GM19023 (cell line): Measurements from ENCODE around the gene CDIPT.

Source experiments
- ATAC-seq: cut with Tn5 transposase; IDR thresholded peaks from one replicate; pipeline ENCODE4 v1.9.1; 2021; ENCODE audit warnings: mild to moderate bottlenecking, moderate library complexity; ENCODE audit not compliant: unreplicated experiment

The CDIPT gene

DNA sequence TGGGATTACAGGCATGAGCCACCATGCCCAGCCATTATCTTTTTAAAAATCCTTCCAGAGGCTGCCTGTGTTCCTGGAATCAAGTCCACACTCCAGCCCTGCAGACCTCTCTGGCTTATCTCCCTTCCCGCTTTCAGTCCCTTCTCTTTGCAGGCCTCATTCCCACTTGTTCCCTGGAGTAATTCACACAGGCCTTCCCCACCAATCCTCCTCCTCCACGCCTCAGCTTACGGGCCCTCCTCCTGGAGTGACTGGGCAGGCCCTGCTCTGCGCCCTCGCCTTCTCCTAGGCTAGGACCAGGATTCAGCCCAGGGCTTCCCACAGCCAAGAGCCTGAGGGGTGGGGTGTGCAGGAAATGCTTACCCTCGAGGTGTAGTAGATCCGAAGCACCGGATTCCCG, 2.8 kb downstream of the CDIPT start:
- no peak for ATAC-seq

DNA sequence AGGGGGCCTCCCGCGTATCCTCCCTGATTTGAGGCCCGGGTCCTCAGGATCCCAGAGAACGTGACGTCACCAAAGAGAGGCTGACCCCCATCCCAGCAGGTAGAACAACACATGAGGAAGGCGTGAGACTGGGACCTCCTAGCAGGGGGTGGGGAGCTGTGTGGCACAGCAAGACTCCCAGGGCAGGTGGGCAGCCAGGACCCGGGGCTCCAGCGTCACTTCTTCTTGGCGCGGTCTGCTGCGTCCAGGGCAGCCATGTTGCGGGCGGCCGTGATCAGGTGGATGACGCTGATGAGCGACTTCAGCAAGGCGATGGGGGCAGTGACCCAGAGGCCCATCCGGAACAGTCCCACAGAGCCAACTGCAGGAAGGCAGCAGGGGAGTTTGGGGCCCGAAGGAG, 4.1 kb downstream of the CDIPT start:
- ATAC-seq: no peak

GRCh38 chr16:29858149-29858849, 4.7 kb downstream of the CDIPT start:
- no peak for ATAC-seq

DNA sequence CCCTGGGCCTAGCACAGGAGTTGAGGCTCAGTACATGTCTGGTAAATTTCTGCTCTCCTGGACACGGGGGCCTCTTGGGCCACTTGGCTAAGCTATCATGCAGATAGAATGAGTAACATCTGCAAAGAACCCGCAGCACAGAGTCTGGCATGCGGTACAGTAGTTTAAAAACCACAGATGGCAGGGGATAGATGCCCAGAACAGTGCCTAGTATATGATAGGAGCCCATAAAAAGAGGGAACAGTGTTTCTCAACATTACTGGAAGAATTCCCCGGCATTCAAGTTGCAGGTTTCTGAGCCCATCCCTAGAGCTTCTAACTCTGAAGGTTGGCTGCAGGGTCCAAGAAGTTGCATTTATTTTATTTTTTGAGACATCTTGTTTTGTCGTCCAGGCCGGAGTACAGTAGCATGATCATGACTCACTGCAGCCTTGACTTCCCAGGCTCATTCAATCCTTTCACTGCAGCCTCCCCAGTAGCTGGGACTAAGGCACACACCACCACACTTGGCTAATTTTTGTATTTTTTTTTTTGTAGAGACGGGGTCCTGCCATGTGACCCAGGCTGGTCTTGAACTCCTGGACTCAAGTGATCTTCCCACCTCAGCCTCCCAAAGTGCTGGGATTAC, 5.8 kb downstream of the CDIPT start:
- ATAC-seq: no peak

- ATAC-seq: no peak
Measured at GRCh38 chr16:29854520-29855100, 8.4 kb downstream of the CDIPT start.

GRCh38 chr16:29852654-29853053, 10.4 kb downstream of the CDIPT start:
- ATAC-seq: no peak

GRCh38 chr16:29850998-29851397, 12.0 kb downstream of the CDIPT start:
- ATAC-seq: no peak

DNA sequence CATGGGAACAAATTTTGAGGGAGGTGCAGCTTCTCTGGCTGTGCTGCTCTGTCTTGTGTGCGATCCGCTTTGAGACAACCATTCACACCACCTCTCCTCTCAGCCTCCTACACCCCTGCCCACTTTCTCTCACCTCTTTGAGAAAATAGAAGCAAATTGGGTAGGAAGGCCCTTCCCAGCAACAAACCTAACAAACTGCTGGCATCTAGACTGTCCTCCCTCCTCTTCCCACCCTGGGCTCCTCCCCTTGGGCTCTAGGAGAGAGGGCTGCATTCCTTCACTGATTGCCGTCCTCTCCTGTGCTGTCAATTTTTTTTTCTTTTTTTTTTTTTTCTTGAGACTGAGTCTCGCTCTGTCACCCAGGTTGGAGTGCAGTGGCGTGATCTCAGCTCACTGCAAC, 13.5 kb downstream of the CDIPT start:
- ATAC-seq: no peak

DNA sequence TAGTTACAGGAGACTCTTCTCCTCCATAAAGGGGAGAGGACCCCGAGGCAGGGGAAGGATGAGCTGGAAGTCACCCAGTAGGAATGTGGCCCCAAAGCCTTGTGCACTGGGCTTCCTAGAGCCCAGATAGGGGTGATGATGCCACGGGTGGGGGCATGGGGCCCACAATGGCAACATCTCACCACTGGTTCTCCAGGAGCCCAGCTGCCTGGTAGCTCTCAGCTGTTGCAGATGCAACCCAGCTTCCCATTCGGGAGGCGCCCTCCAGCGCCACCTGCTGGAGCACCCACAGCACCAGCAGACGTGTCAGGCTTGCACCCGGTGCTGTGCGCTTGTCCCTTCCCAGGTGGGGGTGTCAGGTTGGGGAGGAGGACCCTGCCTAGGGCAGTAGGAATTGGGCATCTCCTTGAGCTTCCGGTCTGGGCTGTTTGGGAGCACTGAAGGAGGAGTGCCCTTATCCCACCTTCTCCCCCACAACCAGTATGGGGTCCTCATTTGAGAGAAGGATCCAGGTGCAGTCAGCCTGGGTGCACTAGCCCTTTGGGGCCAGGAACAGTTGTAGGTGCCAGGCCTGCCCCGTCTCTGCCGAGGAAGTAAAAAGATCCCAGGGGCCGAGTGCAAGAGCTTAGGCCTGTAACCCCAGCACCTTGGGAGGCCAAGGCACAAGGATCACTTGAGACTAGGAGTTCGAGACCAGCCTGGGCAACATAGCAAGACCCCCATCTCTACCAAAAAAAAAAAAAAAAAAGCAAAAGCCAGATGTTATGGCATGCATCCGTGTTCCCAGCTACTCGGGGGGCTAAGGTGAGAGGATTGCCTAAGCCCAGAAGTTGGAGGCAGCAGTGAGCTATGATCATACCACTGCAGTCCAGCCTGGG, 14.4 kb downstream of the CDIPT start:
- ATAC-seq: no peak

DNA sequence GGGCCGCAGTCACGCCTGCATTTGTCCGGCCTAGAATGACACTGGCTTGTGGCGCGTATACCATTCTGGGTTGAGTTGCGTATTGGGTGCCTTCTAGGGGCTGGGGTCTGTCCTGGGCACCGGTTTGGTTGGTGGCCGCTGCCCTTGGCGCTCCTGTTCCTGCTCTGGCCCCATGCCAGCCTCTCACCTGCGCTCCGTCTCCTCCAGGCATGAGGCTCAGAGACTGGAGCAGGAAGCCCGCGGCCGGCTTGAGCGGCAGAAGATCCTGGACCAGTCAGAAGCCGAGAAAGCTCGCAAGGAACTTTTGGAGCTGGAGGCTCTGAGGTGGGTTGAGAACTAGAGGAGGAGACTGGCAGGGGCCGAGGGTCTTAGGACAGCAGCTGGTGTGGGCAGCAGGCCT, 17.4 kb downstream of the CDIPT start:
- no peak for ATAC-seq

DNA sequence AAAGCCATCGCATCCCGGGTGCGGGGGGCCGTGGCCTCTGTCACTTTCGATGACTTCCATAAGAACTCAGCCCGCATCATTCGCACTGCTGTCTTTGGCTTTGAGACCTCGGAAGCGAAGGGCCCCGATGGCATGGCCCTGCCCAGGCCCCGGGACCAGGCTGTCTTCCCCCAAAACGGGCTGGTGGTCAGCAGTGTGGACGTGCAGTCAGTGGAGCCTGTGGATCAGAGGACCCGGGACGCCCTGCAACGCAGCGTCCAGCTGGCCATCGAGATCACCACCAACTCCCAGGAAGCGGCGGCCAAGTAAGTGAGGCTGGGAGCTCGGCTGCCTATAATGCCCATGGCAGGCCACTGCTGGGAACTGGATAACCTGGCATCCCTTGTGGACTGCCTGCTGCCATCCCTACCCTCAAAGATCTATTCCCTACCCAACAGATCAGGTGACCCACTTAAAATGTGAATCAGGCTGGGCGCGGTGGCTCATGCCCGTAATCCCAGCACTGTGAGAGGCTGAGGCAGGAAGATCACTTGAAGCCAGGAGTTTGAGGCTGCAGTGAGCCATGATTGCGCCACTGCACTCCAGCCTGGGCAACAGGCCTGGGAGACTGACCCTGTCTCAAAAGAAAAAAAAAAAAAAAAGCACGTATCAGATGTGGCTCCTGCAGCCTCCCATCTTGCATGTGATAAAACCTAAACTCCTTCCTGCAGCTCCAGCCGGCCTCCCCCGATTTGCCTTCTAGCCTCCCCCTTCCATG, 18.3 kb downstream of the CDIPT start:
- ATAC-seq: no peak

DNA sequence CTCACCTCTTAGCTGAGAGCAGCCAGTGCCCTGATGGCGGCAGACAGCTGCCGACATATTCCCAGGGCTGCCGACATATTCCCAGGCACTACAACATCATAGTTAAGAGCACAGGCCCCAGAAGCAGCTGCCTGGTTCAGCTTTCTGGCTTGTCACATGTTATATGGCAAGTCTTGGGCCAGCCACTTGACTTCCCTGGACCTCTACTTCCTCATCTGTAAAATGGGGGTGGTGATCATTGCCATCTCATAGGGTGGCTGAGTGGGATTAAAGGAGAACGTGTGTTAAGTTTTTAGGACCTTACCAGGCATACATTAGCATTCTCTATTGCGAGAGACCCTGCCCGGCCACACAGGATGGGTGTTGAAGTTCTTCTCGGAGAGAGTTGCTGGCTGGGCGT, 19.1 kb downstream of the CDIPT start:
- ATAC-seq: no peak

GRCh38 chr16:29842732-29843346, 20.2 kb downstream of the CDIPT start:
- no peak for ATAC-seq

- ATAC-seq: no peak
Measured at GRCh38 chr16:29841631-29842030, 21.4 kb downstream of the CDIPT start.

DNA sequence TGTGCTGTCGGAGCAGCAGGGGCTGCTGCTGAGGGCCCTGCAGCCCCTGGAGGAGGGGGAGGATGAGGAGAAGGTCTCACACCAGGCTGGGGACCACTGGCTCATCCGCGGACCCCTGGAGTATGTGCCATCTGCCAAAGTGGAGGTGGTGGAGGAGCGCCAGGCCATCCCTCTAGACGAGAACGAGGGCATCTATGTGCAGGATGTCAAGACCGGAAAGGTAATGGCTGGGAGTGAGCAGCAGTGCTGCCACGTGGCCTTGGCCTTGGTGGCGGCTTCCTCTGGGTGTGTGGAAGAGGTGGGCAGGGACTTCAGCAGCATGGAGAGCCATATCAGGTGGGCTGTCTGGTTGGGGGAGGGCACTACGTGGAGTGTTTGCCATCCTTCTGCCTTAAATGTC, 22.8 kb downstream of the CDIPT start:
- ATAC-seq: no peak

- ATAC-seq: no peak
Measured at GRCh38 chr16:29839822-29840221, 23.2 kb downstream of the CDIPT start.

DNA sequence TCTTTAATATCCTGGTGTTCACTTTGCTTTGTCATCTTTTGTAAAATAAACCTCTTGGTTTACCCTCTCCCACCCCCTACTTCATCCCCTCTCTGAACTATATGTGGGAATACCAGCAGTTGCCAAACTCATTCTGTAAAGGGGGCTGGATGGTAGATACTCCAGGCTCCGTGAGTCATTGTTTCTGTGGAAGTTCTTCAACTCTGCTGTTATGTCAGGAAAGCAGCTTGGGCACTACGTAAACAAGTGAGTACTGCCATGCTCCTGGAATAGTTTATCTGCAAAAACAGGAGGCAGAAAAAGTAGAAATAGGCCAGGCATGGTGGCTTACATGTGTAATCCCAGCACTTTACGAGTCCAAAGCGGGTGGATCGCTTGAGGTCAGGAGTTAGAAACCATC, 25.2 kb downstream of the CDIPT start:
- ATAC-seq: no peak

DNA sequence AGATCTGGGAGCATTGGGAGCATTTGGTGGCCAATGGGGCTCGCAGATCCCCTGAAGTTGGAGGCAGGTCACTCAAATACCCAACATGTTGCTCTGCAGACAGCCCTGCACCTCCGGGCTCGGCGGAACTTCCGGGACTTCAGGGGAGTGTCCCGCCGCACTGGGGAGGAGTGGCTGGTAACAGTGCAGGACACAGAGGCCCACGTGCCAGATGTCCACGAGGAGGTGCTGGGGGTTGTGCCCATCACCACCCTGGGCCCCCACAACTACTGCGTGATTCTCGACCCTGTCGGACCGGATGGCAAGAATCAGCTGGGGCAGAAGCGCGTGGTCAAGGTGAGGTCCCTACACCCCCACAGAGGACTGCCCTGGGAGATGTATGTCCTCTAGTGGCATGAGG, 26.4 kb downstream of the CDIPT start:
- ATAC-seq: no peak

- no peak for ATAC-seq
Measured at GRCh38 chr16:29835926-29836325, 27.1 kb downstream of the CDIPT start.

- ATAC-seq: no peak
Measured at GRCh38 chr16:29834079-29834478, 28.9 kb downstream of the CDIPT start.
